ENCODE data around the gene POMT1.

The POMT1 gene

DNA sequence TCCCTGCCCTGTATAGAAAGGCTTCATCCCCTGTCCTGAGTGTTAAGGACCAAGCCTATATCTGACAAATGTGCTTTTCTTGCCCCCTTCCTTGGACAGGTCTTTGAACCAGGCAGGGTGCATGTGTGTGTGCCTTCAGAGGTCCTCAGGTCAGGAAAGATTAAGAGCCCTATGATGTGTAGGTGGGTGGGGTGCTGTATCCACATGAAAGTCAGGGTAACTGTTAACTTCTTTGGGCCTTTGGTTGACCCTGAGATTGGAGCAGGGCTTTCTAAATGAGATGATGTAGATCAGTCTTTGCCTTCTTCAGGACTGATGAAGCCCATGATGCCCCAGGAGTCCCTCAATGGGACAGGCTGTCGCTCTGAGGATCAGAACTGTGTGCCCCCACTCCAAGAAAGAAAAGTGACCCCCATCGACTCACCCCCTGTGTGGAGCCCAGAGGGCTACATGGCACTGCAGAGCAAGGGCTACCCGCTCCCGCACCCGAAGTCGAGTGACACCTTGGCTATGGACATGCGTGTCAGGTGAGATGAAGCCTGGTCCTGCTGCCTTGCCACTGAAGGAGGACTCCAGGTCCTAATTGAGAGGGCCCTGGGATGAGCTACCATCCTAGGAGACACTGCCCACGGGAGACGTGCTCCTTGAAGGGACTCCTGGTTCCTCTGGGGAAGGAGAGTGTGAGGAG lies 29.4 kb upstream of the POMT1 start:
- no peak for DNase-seq (ENCODE audit: low read depth)
- H3K4me3 ChIP-seq (ENCODE audit: control insufficient read depth, low read depth, low read length), result no peak overlapping the region
- TF ChIP-seq, protein P1, sequence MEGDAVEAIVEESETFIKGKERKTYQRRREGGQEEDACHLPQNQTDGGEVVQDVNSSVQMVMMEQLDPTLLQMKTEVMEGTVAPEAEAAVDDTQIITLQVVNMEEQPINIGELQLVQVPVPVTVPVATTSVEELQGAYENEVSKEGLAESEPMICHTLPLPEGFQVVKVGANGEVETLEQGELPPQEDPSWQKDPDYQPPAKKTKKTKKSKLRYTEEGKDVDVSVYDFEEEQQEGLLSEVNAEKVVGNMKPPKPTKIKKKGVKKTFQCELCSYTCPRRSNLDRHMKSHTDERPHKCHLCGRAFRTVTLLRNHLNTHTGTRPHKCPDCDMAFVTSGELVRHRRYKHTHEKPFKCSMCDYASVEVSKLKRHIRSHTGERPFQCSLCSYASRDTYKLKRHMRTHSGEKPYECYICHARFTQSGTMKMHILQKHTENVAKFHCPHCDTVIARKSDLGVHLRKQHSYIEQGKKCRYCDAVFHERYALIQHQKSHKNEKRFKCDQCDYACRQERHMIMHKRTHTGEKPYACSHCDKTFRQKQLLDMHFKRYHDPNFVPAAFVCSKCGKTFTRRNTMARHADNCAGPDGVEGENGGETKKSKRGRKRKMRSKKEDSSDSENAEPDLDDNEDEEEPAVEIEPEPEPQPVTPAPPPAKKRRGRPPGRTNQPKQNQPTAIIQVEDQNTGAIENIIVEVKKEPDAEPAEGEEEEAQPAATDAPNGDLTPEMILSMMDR (IDR thresholded peaks at IDR 0.05; ENCODE audit: control insufficient read depth, insufficient read depth, low read depth, low read length, missing control alignments), result no peak

DNA sequence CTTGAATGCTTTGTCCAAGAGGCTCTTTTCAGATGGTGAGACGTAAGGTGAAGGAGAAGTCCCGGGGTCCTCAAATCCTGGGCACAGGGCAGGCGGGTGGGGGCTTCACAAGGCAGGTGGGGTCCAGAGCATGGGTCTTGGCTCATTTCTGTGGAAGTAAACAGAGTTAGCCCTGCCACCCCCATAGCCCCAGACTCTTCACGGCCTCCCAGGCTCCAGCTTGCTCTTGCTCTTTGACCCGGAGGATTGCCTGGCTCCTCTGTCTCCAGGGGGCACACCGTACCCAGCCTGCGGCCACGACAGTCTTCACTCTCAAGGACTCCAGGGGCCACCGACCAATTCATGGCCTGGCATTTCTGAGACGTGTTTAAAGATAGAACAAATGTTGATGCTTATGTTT lies 28.8 kb upstream of the POMT1 start:
- no peak for DNase-seq (ENCODE audit: low read depth)
- H3K4me3 ChIP-seq (ENCODE audit: control insufficient read depth, low read depth, low read length), result no peak overlapping the region
- TF ChIP-seq, protein P1 (IDR thresholded peaks at IDR 0.05; ENCODE audit: control insufficient read depth, insufficient read depth, low read depth, low read length, missing control alignments), result no peak

DNA sequence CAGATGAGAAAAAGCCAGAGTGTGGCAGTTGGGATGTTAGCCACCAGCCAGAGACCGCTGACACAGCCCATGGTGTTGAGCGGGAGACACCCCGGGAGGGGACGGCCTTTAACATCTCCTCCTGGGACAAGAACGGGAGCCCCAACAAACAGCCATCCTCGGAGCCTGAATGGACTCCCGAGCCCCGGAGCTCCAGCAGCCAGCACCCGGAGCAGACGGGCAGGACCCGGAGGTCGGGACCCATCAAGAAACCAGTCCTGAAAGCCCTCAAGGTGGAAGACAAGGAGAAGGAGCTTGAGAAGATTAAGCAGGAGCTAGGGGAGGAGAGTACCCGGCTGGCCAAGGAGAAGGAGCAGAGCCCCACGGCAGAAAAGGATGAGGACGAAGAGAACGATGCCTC lies 28.0 kb upstream of the POMT1 start:
- TF ChIP-seq, protein P1 (IDR thresholded peaks at IDR 0.05; ENCODE audit: control insufficient read depth, insufficient read depth, low read depth, low read length, missing control alignments), result no peak
- no peak for DNase-seq (ENCODE audit: low read depth)
- no peak overlapping the region for H3K4me3 ChIP-seq (ENCODE audit: control insufficient read depth, low read depth, low read length)

DNA sequence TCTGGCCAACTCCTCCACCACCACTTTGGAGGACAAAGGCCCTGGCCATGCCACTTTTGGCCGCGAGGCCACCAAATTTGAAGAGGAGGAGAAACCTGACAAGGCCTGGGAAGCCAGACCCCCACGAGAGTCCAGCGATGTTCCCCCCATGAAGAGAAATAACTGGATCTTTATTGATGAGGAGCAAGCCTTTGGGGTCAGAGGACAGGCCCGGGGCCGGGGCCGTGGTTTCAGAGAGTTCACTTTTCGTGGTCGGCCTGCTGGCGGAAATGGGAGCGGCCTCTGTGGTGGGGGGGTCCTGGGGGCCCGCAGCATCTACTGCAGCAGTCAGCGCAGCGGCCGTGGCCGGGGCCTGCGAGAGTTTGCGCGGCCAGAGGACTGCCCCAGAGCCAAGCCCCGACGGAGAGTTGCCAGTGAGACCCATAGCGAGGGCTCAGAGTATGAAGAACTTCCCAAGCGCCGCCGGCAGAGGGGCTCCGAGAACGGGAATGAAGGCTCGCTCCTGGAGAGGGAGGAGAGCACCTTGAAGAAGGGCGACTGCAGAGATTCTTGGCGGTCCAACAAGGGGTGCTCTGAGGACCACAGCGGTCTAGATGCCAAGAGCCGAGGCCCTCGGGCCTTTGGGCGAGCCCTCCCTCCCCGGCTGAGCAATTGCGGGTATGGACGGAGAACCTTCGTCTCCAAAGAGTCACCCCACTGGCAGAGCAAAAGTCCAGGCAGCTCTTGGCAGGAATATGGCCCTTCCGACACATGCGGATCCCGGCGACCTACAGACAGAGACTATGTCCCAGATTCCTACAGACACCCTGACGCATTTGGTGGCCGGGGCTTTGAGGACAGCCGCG lies 27.4 kb upstream of the POMT1 start:
- DNase-seq (ENCODE audit: low read depth), result no peak
- TF ChIP-seq, protein P1 (IDR thresholded peaks at IDR 0.05; ENCODE audit: control insufficient read depth, insufficient read depth, low read depth, low read length, missing control alignments), result no peak
- H3K4me3 ChIP-seq (ENCODE audit: control insufficient read depth, low read depth, low read length), result no peak overlapping the region

DNA sequence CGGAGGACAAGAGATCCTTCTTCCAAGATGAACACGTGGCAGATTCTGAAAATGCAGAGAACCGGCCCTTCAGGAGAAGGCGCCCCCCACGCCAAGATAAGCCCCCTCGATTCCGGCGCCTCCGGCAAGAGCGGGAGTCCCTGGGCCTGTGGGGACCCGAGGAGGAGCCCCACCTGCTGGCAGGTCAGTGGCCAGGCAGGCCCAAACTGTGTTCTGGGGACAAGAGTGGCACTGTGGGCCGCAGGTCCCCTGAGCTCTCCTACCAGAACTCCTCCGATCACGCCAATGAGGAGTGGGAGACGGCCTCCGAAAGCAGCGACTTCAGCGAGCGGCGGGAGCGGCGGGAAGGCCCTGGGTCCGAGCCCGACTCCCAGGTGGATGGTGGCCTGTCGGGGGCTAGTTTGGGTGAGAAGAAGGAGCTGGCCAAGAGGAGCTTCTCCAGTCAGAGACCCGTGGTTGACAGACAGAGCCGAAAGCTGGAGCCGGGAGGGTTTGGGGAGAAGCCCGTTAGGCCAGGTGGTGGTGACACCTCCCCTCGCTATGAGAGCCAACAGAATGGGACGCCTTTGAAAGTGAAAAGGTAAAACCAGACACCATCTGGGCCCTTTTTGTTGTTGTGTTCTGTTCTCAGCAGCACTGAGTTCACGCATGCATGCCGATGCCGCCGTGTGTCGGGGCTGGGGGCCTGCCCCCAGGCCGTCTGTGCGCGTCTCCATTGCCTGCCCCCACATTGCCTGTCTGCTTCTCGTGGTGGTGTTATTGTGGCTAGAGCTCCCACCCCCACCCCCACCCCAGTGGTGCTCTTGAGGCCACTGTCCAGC lies 26.6 kb upstream of the POMT1 start:
- TF ChIP-seq, protein P1 (IDR thresholded peaks at IDR 0.05; ENCODE audit: control insufficient read depth, insufficient read depth, low read depth, low read length, missing control alignments), result peak; percentile 53
- H3K4me3 ChIP-seq (ENCODE audit: control insufficient read depth, low read depth, low read length), result no peak overlapping the region
- no peak for DNase-seq (ENCODE audit: low read depth)

DNA sequence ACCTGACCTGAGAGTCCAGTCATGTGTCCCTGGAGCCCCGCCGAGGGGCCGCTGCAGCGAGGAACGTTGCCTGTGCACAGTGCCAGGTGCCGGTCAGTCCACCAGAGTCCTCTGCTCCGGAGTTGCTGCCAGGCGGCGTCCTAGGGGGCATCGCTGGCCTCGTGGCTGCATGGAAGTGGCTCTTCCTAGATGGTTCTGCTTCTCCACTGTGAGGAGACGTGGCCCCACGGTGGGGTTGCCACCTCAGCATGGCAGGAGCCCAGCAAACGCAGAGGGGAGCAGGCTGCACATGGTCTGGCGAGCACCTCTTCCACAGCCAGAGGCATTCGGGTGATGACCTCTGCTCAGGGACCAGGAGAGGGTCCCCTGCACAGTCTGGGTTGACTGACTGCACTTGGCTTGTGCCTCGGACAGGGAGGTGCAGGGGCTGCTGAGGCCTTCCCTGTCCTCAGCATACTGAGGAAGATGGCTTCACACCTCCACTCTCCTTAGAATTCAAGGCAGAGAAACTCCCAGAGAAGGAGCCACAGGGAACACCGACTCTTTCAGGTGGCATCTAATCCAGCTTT lies 25.9 kb upstream of the POMT1 start:
- TF ChIP-seq, protein P1 (IDR thresholded peaks at IDR 0.05; ENCODE audit: control insufficient read depth, insufficient read depth, low read depth, low read length, missing control alignments), result no peak
- no peak for DNase-seq (ENCODE audit: low read depth)
- H3K4me3 ChIP-seq (ENCODE audit: control insufficient read depth, low read depth, low read length), result no peak overlapping the region
